Ovary (tissue), 3 donors: Measurements from ENCODE around the gene MAP3K7.

Experiments
- POLR2A ChIP-seq: fragments of 450-650 bp; IDR thresholded peaks from one replicate; pipeline ENCODE4 v1.6.1; 2017; ENCODE audit warnings: antibody characterized with exemption, mild to moderate bottlenecking, moderate library complexity
- TF ChIP-seq, protein P1 (sequence below), 3 donors: fragments of 450-650 bp in 2 of 3; fragments of 200-600 bp in 1 of 3; IDR thresholded peaks; one replicate each; pipeline versions ENCODE4 v1.5.1 to v1.8.0; 2016 to 2022; ENCODE audit warnings: antibody characterized with exemption in 3 of 3, mild to moderate bottlenecking in 1 of 3
- donor health status: DM: no; HTN: no; CAD: no.

DNA sequence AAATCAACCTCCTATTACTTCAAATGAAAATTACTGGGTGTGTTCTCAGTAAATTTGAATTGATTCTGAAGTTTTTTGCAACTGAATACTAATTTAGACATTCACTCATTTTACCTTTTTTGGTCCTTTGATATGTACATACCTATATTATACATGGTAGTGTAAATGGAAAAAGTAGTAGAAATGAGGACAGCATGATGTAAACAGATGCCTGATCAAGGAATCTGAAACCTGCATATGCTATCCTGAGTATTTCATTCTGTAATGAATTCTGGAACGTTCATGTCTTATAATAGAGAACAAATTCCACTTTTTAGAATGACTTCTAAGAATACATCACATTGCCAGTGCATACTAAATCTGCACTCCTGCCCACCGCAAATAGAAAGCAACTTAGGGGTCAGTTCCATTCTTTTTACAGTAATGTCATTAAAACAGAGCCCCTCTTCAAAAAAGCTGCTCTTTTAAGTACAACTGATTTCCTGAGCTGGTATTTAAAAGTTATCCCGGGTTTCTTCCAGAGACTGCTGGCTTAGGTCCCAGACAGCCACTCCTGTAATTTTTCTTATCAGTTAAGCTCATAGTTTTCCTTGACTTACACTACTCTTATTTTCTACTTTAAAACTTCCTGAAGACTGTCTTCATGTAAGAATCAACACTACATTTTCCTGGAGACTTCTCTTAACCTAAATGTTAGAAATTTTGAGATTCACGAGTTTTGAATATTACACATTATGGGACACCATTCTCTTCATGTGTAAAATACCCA is 48.4 kb downstream of the MAP3K7 start:
- TF ChIP-seq, protein P1, sequence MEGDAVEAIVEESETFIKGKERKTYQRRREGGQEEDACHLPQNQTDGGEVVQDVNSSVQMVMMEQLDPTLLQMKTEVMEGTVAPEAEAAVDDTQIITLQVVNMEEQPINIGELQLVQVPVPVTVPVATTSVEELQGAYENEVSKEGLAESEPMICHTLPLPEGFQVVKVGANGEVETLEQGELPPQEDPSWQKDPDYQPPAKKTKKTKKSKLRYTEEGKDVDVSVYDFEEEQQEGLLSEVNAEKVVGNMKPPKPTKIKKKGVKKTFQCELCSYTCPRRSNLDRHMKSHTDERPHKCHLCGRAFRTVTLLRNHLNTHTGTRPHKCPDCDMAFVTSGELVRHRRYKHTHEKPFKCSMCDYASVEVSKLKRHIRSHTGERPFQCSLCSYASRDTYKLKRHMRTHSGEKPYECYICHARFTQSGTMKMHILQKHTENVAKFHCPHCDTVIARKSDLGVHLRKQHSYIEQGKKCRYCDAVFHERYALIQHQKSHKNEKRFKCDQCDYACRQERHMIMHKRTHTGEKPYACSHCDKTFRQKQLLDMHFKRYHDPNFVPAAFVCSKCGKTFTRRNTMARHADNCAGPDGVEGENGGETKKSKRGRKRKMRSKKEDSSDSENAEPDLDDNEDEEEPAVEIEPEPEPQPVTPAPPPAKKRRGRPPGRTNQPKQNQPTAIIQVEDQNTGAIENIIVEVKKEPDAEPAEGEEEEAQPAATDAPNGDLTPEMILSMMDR (IDR thresholded peaks at IDR 0.05), result no peak
- no peak for TF ChIP-seq POLR2A
